ENCODE results near the gene PREX1. TPM values are rescaled to one million over a fixed set of nuclear protein-coding genes. Genes with fewer than 3 reads are reported as not detected.

PREX1 gene
- total and polyA plus RNA-seq, 2 of the 4 experiments (the other 2 are of a cell fraction): 0.67 to 0.72 TPM

- Histone ChIP-seq H4K20me1 (ENCODE audit: insufficient read depth, low read length) (no peaks in the 10 kb centered on the region), H4K5ac (ENCODE audit: low read depth, low read length) (no peak overlapping the region), H4K91ac (ENCODE audit: insufficient read depth, low read depth, low read length) (no peak overlapping the region), H3K79me1 (ENCODE audit: low read depth in 1 of 2, low read length in 2 of 2) (no peaks in the 10 kb centered on the region), H3K4me2 (ENCODE audit: low read depth, low read length) (no peak overlapping the region), H3K4me1 (ENCODE audit: control insufficient read depth, insufficient read depth, low read length) (no peaks in the 10 kb centered on the region), H3K18ac (ENCODE audit: low read depth, low read length) (no peak overlapping the region), H2AK9ac (replicated peaks; ENCODE audit: low read depth, low read length, poor library complexity) (no peak overlapping the region), H2BK5ac (ENCODE audit: low read depth, low read length, poor library complexity, severe bottlenecking) (no peak overlapping the region), H2BK120ac (ENCODE audit: low read depth, low read length) (no peak overlapping the region), H2AFZ (replicated peaks; ENCODE audit: low read length, poor library complexity) (no peak overlapping the region), H3K14ac (replicated peaks; ENCODE audit: low read depth, low read length) (no peak overlapping the region), H4K8ac (ENCODE audit: low read depth in 2 of 2, low read length in 2 of 2) (no peak overlapping the region), H3K56ac (ENCODE audit: extremely low read depth, insufficient read depth, low read length) (no peak overlapping the region), H3K9ac (ENCODE audit: low read depth, low read length) (no peak overlapping the region), H3K27ac (ENCODE audit: insufficient read depth, low read length) (no peak overlapping the region), H3K23ac (ENCODE audit: low read depth, low read length) (no peak overlapping the region), H2BK15ac (ENCODE audit: low read depth, low read length) (no peak overlapping the region), H3K9me3 (ENCODE audit: control insufficient read depth, insufficient read depth, low read length) (no peaks in the 10 kb centered on the region), H2BK20ac (ENCODE audit: low read depth, low read length) (no peak overlapping the region), H3K4ac (ENCODE audit: low read depth, low read length) (no peak overlapping the region), H3K36me3 (ENCODE audit: control insufficient read depth, insufficient read depth, low read length) (no peaks in the 10 kb centered on the region), H2AK5ac (ENCODE audit: low read depth, low read length) (no peak overlapping the region), H3K4me3 (ENCODE audit: insufficient read depth, low read depth, low read length) (no peak overlapping the region), H3K9me1 (ENCODE audit: insufficient read depth, low read length) (no peaks in the 10 kb centered on the region), H3K27me3 (ENCODE audit: control insufficient read depth, insufficient read depth, low read length) (peaks cover 10% of the 10 kb centered on the region; the same call in 1 of the 2 replicates)
- no peak for DNase-seq
- BruUV-seq (replicated peaks): no TSS peak
- in situ Hi-C loops (cut with MboI; ENCODE audit: low sequenced_read_pairs) (no loop called here), dilution Hi-C loops (cut with HindIII; ENCODE audit: low sequenced_read_pairs, unreplicated experiment) (no loop called here), intact Hi-C loops (cut with micrococcal nuclease) (no loop called here)
- CTCF ChIA-PET: no interaction called here
- TF ChIP-seq FOS (IDR thresholded peaks at IDR 0.05; ENCODE audit: low read depth, low read length) (no peak), SMC3 (IDR thresholded peaks at IDR 0.05; ENCODE audit: low read depth, low read length) (no peak), CEBPB (IDR thresholded peaks at IDR 0.05; ENCODE audit: low read depth, low read length) (no peak), POLR2A (IDR thresholded peaks at IDR 0.05; ENCODE audit: low read depth, low read length) (no peak)
- ATAC-seq (ENCODE audit: low read depth): no peak
- POLR2A ChIA-PET (ENCODE audit: unreplicated experiment): no interaction called here
- WGBS, 2 experiments (ENCODE audit: extremely low coverage in 2 of 2, insufficient read length in 1 of 2): 88% methylated on average over 4 of the region's 7 CpGs; no CpG with 5 or more reads in 1 of the 2 experiments
These were observed 9.8 kb downstream of the PREX1 start for GRCh38 chr20:48818031-48818370.
